SJCRH30 (cell line): Measurements from ENCODE around the gene NDUFV3. TPM values are rescaled to one million over a fixed set of nuclear protein-coding genes. Genes with fewer than 3 reads are reported as not detected.
"Not testable (repeated sequence)": the region's sequence is repeated elsewhere in the genome, so short reads cannot be mapped to it uniquely, and the experiment has no call there.

Experiments used
- DNase-seq, 2 experiments: peaks; one replicate each; pipeline ENCODE4 v3.0.0-alpha.2; 2015 to 2020
- H3K27ac ChIP-seq: fragments of 250-450 bp; sonication (Bioruptor Pico); 2 replicates; pipeline ENCODE4 v1.5.1; 2020; ENCODE audit warnings: mild to moderate bottlenecking, moderate library complexity
- H3K27me3 ChIP-seq: fragments of 250-450 bp; sonication (Bioruptor Pico); 2 replicates; pipeline ENCODE4 v1.5.1; 2020; ENCODE audit warnings: mild to moderate bottlenecking, moderate library complexity
- H3K36me3 ChIP-seq: fragments of 250-450 bp; sonication (Bioruptor Pico); 2 replicates; pipeline ENCODE4 v1.5.1; 2020; ENCODE audit warnings: mild to moderate bottlenecking, moderate library complexity
- H3K4me1 ChIP-seq: fragments of 250-450 bp; sonication (Bioruptor Pico); 2 replicates; pipeline ENCODE4 v1.5.1; 2020; ENCODE audit warnings: mild to moderate bottlenecking, moderate library complexity
- H3K4me3 ChIP-seq: fragments of 250-450 bp; sonication (Bioruptor Pico); 2 replicates; pipeline ENCODE4 v1.5.1; 2020; ENCODE audit warnings: mild to moderate bottlenecking, moderate library complexity
- H3K9me3 ChIP-seq: fragments of 250-450 bp; sonication (Bioruptor Pico); replicated peaks from 2 replicates; pipeline ENCODE4 v1.5.1; 2020; ENCODE audit warnings: mild to moderate bottlenecking, moderate library complexity
- total RNA-seq: library from RNA; depleted of rRNA; stranded (reverse); fragments of >200 nt; shearing (Covaris generic); gene quantifications from 2 replicates; pipeline ENCODE4 v1.2.3, GENCODE V29; 2014

NDUFV3 gene
- total RNA-seq, 1 experiment from 2014 or later: 27.8 TPM

- not testable (repeated sequence) for H3K36me3 ChIP-seq, H3K4me3 ChIP-seq, H3K27ac ChIP-seq, DNase-seq, H3K27me3 ChIP-seq, H3K4me1 ChIP-seq, H3K9me3 ChIP-seq
These were observed 39.4 kb downstream of the NDUFV3 start for GRCh38 chr21:42932378-42933136.

GRCh38 chr21:42933137-42933970 lies 40.2 kb downstream of the NDUFV3 start:
- not testable (repeated sequence) for H3K9me3 ChIP-seq, DNase-seq, H3K36me3 ChIP-seq, H3K27me3 ChIP-seq, H3K27ac ChIP-seq, H3K4me1 ChIP-seq, H3K4me3 ChIP-seq

- H3K9me3 ChIP-seq, H3K4me3 ChIP-seq, H3K27me3 ChIP-seq, H3K36me3 ChIP-seq, DNase-seq, H3K4me1 ChIP-seq, H3K27ac ChIP-seq: not testable (repeated sequence)
These were observed 40.9 kb downstream of the NDUFV3 start for GRCh38 chr21:42933973-42934372.

- H3K27ac ChIP-seq, H3K4me3 ChIP-seq, H3K9me3 ChIP-seq, H3K4me1 ChIP-seq, DNase-seq, H3K27me3 ChIP-seq, H3K36me3 ChIP-seq: not testable (repeated sequence)
These were observed 43.3 kb downstream of the NDUFV3 start for GRCh38 chr21:42936360-42936759.

GRCh38 chr21:42937034-42937940 lies 44.2 kb downstream of the NDUFV3 start:
- not testable (repeated sequence) for H3K9me3 ChIP-seq, H3K4me1 ChIP-seq, H3K4me3 ChIP-seq, DNase-seq, H3K36me3 ChIP-seq, H3K27ac ChIP-seq, H3K27me3 ChIP-seq

- Histone ChIP-seq H3K9me3 (no peaks in the 10 kb centered on the region), H3K27me3 (no peaks in the 10 kb centered on the region), H3K4me1 (peaks cover 5% of the 10 kb centered on the region), H3K27ac (no peak overlapping the region), H3K4me3 (no peak overlapping the region), H3K36me3 (no peaks in the 10 kb centered on the region)
- no peak for DNase-seq
These were observed 45.0 kb downstream of the NDUFV3 start for GRCh38 chr21:42937960-42938605.

GRCh38 chr21:42938606-42938995 lies 45.5 kb downstream of the NDUFV3 start:
- not testable (repeated sequence) for H3K27ac ChIP-seq, DNase-seq, H3K4me1 ChIP-seq, H3K9me3 ChIP-seq, H3K4me3 ChIP-seq, H3K36me3 ChIP-seq, H3K27me3 ChIP-seq

- H3K4me3 ChIP-seq: peak overlapping the region; percentile 35
- H3K36me3 ChIP-seq: no peaks in the 10 kb centered on the region
- peak; percentile 75 to 86 for DNase-seq
- peaks cover 5% of the 10 kb centered on the region for H3K4me1 ChIP-seq
- H3K9me3 ChIP-seq: no peaks in the 10 kb centered on the region
- no peaks in the 10 kb centered on the region for H3K27me3 ChIP-seq
- H3K27ac ChIP-seq: peak overlapping the region; percentile 51
These were observed 46.7 kb downstream of the NDUFV3 start for GRCh38 chr21:42939582-42940413.

GRCh38 chr21:42941696-42942085 lies 48.6 kb downstream of the NDUFV3 start:
- H3K36me3 ChIP-seq: no peaks in the 10 kb centered on the region
- H3K4me1 ChIP-seq: peaks cover 5% of the 10 kb centered on the region
- no peak for DNase-seq
- H3K27me3 ChIP-seq: no peaks in the 10 kb centered on the region
- H3K9me3 ChIP-seq: no peaks in the 10 kb centered on the region
- H3K4me3 ChIP-seq: no peak overlapping the region
- H3K27ac ChIP-seq: no peak overlapping the region

- Histone ChIP-seq H3K36me3 (no peaks in the 10 kb centered on the region), H3K27me3 (no peaks in the 10 kb centered on the region), H3K9me3 (no peaks in the 10 kb centered on the region), H3K4me3 (no peak overlapping the region), H3K27ac (no peak overlapping the region), H3K4me1 (peaks cover 5% of the 10 kb centered on the region)
- no peak for DNase-seq
These were observed 49.1 kb downstream of the NDUFV3 start for GRCh38 chr21:42942244-42942643.

GRCh38 chr21:42949094-42949755 lies 56.1 kb downstream of the NDUFV3 start:
- not testable (repeated sequence) for H3K36me3 ChIP-seq, DNase-seq, H3K27ac ChIP-seq, H3K9me3 ChIP-seq, H3K27me3 ChIP-seq, H3K4me3 ChIP-seq, H3K4me1 ChIP-seq

GRCh38 chr21:42951193-42951592 lies 58.1 kb downstream of the NDUFV3 start:
- H3K4me1 ChIP-seq, H3K9me3 ChIP-seq, DNase-seq, H3K36me3 ChIP-seq, H3K4me3 ChIP-seq, H3K27ac ChIP-seq, H3K27me3 ChIP-seq: not testable (repeated sequence)

GRCh38 chr21:42956824-42957630 lies 63.9 kb downstream of the NDUFV3 start:
- no peak for DNase-seq
- Histone ChIP-seq H3K27ac (no peak overlapping the region), H3K9me3 (no peaks in the 10 kb centered on the region), H3K4me3 (no peak overlapping the region), H3K36me3 (no peaks in the 10 kb centered on the region), H3K4me1 (no peaks in the 10 kb centered on the region), H3K27me3 (no peaks in the 10 kb centered on the region)
